GM21723 (cell line): ENCODE results near the gene CORO6.

Source experiments
- ATAC-seq: cut with Tn5 transposase; IDR thresholded peaks from one replicate; pipeline ENCODE4 v1.9.1; 2021; ENCODE audit warnings: mild to moderate bottlenecking, moderate library complexity; ENCODE audit not compliant: unreplicated experiment

The CORO6 gene

GRCh38 chr17:29613856-29614255 lies 8.9 kb downstream of the CORO6 start:
- ATAC-seq: no peak

GRCh38 chr17:29613352-29613837 lies 9.3 kb downstream of the CORO6 start:
- no peak for ATAC-seq

- no peak for ATAC-seq
Measured at GRCh38 chr17:29612404-29613280, 10.1 kb downstream of the CORO6 start.

GRCh38 chr17:29612094-29612403 lies 10.7 kb downstream of the CORO6 start:
- ATAC-seq: no peak

DNA sequence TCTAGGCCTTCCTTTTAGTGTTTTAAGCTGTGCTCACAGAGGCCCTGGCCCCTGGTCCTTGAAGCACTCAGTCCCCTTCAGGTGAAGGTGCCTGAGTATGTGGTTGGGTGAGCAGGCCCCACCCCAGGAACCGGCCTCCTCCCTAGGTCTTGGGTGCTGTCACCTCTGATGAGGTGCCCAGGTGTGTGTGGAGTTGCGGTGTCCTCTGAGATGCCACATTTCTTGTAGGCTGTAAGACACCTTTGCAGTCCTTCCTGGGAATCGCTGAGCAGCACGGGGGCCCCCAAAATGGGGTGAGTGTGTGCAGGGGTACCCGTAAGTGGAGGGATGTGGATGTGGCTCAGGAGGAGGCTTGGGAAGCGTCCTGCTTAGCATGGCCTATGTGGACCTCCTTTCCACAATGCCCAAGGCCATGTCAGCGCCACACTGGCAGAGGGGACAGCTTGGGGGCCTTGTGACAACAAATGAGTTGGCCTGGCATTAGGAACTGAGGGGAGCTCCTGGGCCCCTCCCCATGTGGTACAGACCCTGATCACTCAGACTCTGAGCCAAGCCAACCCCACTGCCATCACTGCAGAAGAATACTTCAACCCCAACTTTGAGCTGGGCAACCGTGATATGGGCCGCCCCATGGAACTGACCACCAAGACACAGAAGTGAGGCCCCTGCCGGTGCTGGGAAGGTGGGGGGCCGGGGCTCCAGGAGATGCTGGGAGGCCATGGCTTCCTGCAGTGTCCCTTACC lies 11.2 kb downstream of the CORO6 start:
- no peak for ATAC-seq

DNA sequence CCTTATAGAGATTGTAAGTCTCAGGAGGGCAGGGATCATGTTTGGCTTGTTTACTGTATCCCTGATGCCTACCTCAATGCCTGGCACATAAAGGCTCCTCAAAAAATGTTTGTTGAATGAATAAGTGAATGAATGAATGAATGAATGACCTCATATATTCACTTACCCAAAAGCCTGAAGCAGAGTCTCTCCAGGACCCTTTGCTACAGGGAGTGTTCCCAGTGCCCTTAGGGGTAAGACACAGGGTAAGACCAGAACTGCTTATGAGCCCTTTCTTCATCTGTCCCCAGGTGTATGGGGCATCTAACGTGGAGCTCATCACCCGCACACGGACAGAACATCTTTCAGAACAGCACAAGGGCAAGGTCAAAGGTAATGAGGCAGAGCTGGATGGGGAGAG lies 12.3 kb downstream of the CORO6 start:
- no peak for ATAC-seq

DNA sequence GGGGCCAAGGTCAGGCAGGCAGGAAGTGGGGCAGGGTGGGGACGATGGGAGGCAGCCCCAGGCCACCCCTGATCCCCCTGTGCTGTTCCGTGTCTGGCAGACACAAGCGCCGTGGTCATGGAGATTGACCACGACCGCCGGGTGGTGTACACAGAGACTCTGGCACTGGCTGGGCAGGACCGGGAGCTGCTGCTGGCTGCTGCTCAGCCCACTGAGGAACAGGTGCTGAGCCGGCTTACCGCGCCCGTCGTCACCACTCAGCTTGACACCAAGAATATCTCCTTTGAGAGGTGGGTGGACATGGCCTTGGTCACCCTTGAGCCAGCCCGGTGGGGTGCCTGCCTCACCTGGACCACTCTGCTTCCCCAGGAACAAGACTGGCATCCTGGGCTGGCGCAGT lies 13.7 kb downstream of the CORO6 start:
- ATAC-seq: no peak

- no peak for ATAC-seq
Measured at GRCh38 chr17:29607557-29608195, 15.0 kb downstream of the CORO6 start.

DNA sequence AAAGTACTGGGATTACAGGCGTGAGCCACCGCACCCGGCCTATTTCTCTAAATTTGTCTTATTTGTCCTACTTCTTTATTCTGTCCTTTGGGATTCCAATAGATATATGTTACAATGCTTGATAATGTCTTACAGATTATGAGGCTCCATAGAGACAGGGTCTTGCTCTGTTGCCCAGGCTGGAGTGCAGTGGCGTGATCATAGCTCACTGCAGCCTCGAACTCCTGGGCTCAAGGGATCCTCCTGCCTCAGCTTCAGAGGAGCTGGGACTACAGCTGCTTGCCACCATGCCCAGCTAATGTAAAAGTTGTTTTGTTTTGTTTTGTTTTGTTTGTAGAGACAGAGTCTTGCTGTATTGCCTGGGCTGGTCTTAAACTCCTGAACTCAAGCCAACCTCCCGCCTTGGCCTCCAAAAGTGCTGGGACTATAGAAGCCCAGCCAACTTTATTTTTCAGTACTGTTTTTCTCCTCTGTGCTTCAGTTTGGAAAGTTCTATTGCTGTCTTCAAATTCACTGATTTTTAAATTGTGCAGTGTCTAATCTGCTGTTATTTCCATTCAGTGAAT lies 19.5 kb downstream of the CORO6 start:
- ATAC-seq: no peak

DNA sequence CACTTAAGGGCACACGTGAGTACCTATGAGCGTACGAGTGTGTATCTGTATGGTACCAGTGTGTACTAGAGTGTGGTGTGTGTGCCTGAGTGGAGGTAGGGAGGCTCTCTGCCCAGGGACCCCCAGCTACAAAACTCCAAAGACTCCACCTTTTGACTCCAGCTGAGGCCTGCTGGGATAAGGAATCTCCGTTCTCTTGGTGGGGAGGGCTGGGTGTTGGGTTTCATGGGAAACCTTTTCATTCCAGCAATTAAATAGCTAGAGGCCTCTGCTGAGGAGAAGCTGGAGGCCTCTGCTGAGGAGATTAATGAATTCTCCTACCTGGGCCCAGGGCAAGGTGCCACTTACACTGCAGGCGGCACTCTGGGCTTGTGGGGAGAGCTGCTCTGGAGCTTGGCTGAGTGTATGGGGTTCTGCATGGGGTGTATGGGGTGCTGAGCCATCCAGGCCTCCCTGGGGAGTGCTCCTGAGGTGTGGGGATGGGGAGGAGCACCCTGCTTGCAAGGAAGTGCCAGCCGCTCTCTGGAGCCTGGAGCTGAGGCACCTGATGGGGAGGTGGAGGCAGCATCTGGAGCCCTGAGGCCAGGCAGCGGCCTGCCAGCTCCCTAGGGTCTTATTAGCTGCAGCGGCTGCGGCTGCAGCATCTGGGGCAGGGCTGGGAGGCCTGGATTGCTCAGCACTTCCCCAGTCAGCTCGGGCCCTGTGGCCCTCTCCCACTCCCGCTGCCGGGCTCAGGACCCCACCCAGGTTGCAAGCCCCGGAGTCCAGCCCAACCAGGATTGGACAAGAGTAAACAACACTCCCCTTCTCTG lies 25.1 kb downstream of the CORO6 start:
- ATAC-seq: no peak

GRCh38 chr17:29596811-29597210 lies 25.9 kb downstream of the CORO6 start:
- ATAC-seq: no peak

- ATAC-seq: no peak
Measured at GRCh38 chr17:29595943-29596774, 26.6 kb downstream of the CORO6 start.

GRCh38 chr17:29595107-29595942 lies 27.4 kb downstream of the CORO6 start:
- no peak for ATAC-seq

DNA sequence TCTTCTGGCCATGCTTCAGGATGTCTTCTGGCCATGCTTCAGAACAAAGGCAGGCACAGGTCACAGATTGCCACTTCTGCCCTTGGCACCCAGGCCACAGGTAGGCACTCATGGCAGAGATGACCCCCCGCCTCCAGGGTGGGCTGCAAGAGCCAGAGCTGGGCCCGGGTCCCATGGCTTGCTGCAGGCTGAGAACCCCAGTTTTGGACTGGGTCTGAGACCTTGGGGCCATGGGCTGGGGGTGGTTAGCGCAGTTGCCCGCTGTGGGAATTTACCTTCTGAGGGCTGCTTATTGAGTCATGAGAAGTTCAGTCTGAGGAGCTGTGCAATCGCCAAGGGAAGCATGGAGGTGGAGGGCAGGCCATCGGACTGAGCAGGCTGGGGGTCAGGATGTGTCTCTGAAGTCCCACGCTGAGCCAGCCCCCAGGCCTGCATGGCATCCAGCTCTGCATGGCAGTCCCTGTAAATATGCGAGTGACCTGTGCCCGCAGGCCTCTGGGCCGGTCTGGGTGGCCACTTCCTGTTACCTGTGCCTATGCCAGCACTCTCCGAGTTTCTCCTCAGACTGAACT lies 28.1 kb downstream of the CORO6 start:
- no peak for ATAC-seq

GRCh38 chr17:29593591-29594518 lies 28.9 kb downstream of the CORO6 start:
- no peak for ATAC-seq

- no peak for ATAC-seq
Measured at GRCh38 chr17:29592850-29593551, 29.7 kb downstream of the CORO6 start, which contains the start of gene ANKRD13B. ANKRD13B (plus strand) TSS chr17:29593132; CDS start chr17:29593622, 490 bp downstream.
